KMS-11 (cell line): ENCODE results near the gene PRSS53.

Experiments
- H2AFZ ChIP-seq: fragments of 200-600 bp; sonication (generic); 2 replicates; pipeline ENCODE4 v1.6.1; 2016; ENCODE audit warnings: antibody characterized with exemption, mixed run types, low read depth
- H3K27ac ChIP-seq: fragments of 200-600 bp; sonication (generic); 2 replicates; pipeline ENCODE4 v1.6.1; 2016; ENCODE audit warnings: mild to moderate bottlenecking, mixed run types
- H3K27me3 ChIP-seq: fragments of 200-600 bp; sonication (generic); 2 replicates; pipeline ENCODE4 v1.6.1; 2017; ENCODE audit warnings: mild to moderate bottlenecking, low read depth, mixed run types, moderate library complexity; ENCODE audit not compliant: insufficient read depth
- H3K36me3 ChIP-seq: fragments of 200-600 bp; sonication (generic); 2 replicates; pipeline ENCODE4 v1.6.1; 2017; ENCODE audit warnings: mild to moderate bottlenecking, mixed run types; ENCODE audit not compliant: insufficient read depth
- H3K4me1 ChIP-seq: fragments of 200-600 bp; sonication (generic); 2 replicates; pipeline ENCODE4 v1.6.1; 2016; ENCODE audit warnings: mild to moderate bottlenecking, low read depth, mixed run types; ENCODE audit not compliant: poor library complexity, severe bottlenecking
- H3K4me2 ChIP-seq: fragments of 200-600 bp; sonication (generic); 2 replicates; pipeline ENCODE4 v1.7.0; 2016; ENCODE audit warnings: mild to moderate bottlenecking, mixed run types
- H3K4me3 ChIP-seq: fragments of 200-600 bp; sonication (generic); IDR thresholded peaks from 2 replicates; pipeline ENCODE4 v1.6.1; 2017; ENCODE audit warnings: low read depth, low read length, mixed read lengths; ENCODE audit not compliant: insufficient read depth
- H3K79me2 ChIP-seq: fragments of 200-600 bp; sonication (generic); 2 replicates; pipeline ENCODE4 v1.6.1; 2016; ENCODE audit warnings: low read depth, mixed run types; ENCODE audit not compliant: insufficient read depth
- H3K9ac ChIP-seq: fragments of 200-600 bp; sonication (generic); 2 replicates; pipeline ENCODE4 v1.6.1; 2016; ENCODE audit warnings: mild to moderate bottlenecking, mixed run types
- H4K20me1 ChIP-seq: fragments of 200-600 bp; sonication (generic); 2 replicates; pipeline ENCODE4 v1.6.1; 2016; ENCODE audit warnings: mild to moderate bottlenecking, mixed run types; ENCODE audit not compliant: insufficient read depth
- CTCF ChIP-seq: fragments of 200-600 bp; sonication (generic); conservative IDR thresholded peaks from 2 replicates; pipeline ENCODE4 v1.6.1; 2017; ENCODE audit warnings: low read depth, mild to moderate bottlenecking, antibody characterized with exemption, low read length, moderate library complexity, mixed read lengths

PRSS53 gene

GRCh38 chr16:31090540-31090939, 1.8 kb upstream of the PRSS53 start:
- Histone ChIP-seq H3K4me2 (no peak overlapping the region), H3K4me3 (no peak overlapping the region), H3K36me3 (no peaks in the 10 kb centered on the region), H2AFZ (no peak overlapping the region), H3K9ac (no peak overlapping the region), H3K79me2 (peaks cover 21% of the 10 kb centered on the region; the same call in 1 of the 2 replicates), H3K4me1 (peaks cover 12% of the 10 kb centered on the region), H4K20me1 (no peaks in the 10 kb centered on the region), H3K27ac (no peak overlapping the region), H3K27me3 (no peaks in the 10 kb centered on the region)
- no peak for TF ChIP-seq CTCF

GRCh38 chr16:31089199-31089598, 456 bp upstream of the PRSS53 start:
- no peak overlapping the region for H2AFZ ChIP-seq
- H3K36me3 ChIP-seq: no peaks in the 10 kb centered on the region
- H3K27me3 ChIP-seq: no peaks in the 10 kb centered on the region
- no peak for TF ChIP-seq CTCF
- no peak overlapping the region for H3K4me2 ChIP-seq
- H3K9ac ChIP-seq: no peak overlapping the region
- no peak overlapping the region for H3K4me3 ChIP-seq
- H3K79me2 ChIP-seq: peaks cover 19% of the 10 kb centered on the region; the same call in 1 of the 2 replicates
- H3K27ac ChIP-seq: no peak overlapping the region
- peaks cover 6% of the 10 kb centered on the region for H3K4me1 ChIP-seq
- no peaks in the 10 kb centered on the region for H4K20me1 ChIP-seq

- Histone ChIP-seq H3K4me3 (no peak overlapping the region), H3K27ac (no peak overlapping the region), H3K9ac (no peak overlapping the region), H3K36me3 (no peaks in the 10 kb centered on the region), H3K4me1 (no peaks in the 10 kb centered on the region), H3K4me2 (no peak overlapping the region), H3K79me2 (0 out of 2 replicates have a peak, but pooled peaks cover 13% of the 10 kb centered on the region), H4K20me1 (no peaks in the 10 kb centered on the region), H3K27me3 (no peaks in the 10 kb centered on the region), H2AFZ (no peak overlapping the region)
- TF ChIP-seq CTCF: no peak
Measured at GRCh38 chr16:31087971-31088370, 772 bp downstream of the PRSS53 start.

- Histone ChIP-seq H3K36me3 (no peaks in the 10 kb centered on the region), H4K20me1 (no peaks in the 10 kb centered on the region), H3K4me2 (no peak overlapping the region), H3K27ac (no peak overlapping the region), H3K4me1 (no peaks in the 10 kb centered on the region), H3K4me3 (no peak overlapping the region), H3K9ac (no peak overlapping the region), H2AFZ (no peak overlapping the region), H3K79me2 (0 out of 2 replicates have a peak, but pooled peaks cover 8% of the 10 kb centered on the region), H3K27me3 (no peaks in the 10 kb centered on the region)
- TF ChIP-seq CTCF: no peak
Measured at GRCh38 chr16:31087481-31087880, 1.3 kb downstream of the PRSS53 start.

GRCh38 chr16:31086629-31086906, 2.2 kb downstream of the PRSS53 start:
- Histone ChIP-seq H2AFZ (no peak overlapping the region), H3K9ac (no peak overlapping the region), H3K36me3 (no peaks in the 10 kb centered on the region), H3K4me1 (no peaks in the 10 kb centered on the region), H3K4me2 (no peak overlapping the region), H4K20me1 (no peaks in the 10 kb centered on the region), H3K4me3 (no peak overlapping the region), H3K27me3 (no peaks in the 10 kb centered on the region), H3K27ac (no peak overlapping the region), H3K79me2 (0 out of 2 replicates have a peak, but pooled peaks cover 3% of the 10 kb centered on the region)
- no peak for TF ChIP-seq CTCF
